Activated CD4-positive, alpha-beta T cell treated with anti-CD3 and anti-CD28 coated beads for 24 hours (primary cell): ENCODE measurements around the gene MGMT.

Source experiments
- DNase-seq, 2 donors: peaks; one replicate each; pipeline ENCODE4 v3.0.0-alpha.2; 2020; ENCODE audit warnings: low read depth in 2 of 2

MGMT gene

GRCh38 chr10:129495256-129495655 is 28.2 kb downstream of the MGMT start:
- no peak for DNase-seq

- no peak for DNase-seq
Observed at GRCh38 chr10:129495698-129496097, 28.7 kb downstream of the MGMT start.

GRCh38 chr10:129497013-129497412 is 30.0 kb downstream of the MGMT start:
- no peak for DNase-seq

GRCh38 chr10:129498680-129499079 is 31.6 kb downstream of the MGMT start:
- no peak for DNase-seq

- no peak for DNase-seq
Observed at GRCh38 chr10:129500617-129501339, 33.7 kb downstream of the MGMT start.

- DNase-seq, result no peak
Observed at GRCh38 chr10:129501652-129502436, 34.8 kb downstream of the MGMT start.

- no peak for DNase-seq
Observed at GRCh38 chr10:129502448-129502847, 35.4 kb downstream of the MGMT start.

GRCh38 chr10:129505500-129506075 is 38.5 kb downstream of the MGMT start:
- no peak for DNase-seq

GRCh38 chr10:129506101-129506797 is 39.2 kb downstream of the MGMT start:
- no peak for DNase-seq

- no peak for DNase-seq
Observed at GRCh38 chr10:129507216-129507889, 40.3 kb downstream of the MGMT start.

GRCh38 chr10:129509155-129509554 is 42.1 kb downstream of the MGMT start:
- no peak for DNase-seq

GRCh38 chr10:129509835-129510234 is 42.8 kb downstream of the MGMT start:
- no peak for DNase-seq

- no peak for DNase-seq
Observed at GRCh38 chr10:129511086-129511485, 44.0 kb downstream of the MGMT start.

GRCh38 chr10:129511758-129512157 is 44.7 kb downstream of the MGMT start:
- DNase-seq, result no peak

- no peak for DNase-seq
Observed at GRCh38 chr10:129513312-129513711, 46.3 kb downstream of the MGMT start.

GRCh38 chr10:129514568-129515451 is 47.8 kb downstream of the MGMT start:
- no peak for DNase-seq

- DNase-seq, result no peak
Observed at GRCh38 chr10:129516846-129517679, 50.0 kb downstream of the MGMT start.

GRCh38 chr10:129517680-129518057 is 50.6 kb downstream of the MGMT start:
- no peak for DNase-seq

- no peak for DNase-seq
Observed at GRCh38 chr10:129518793-129519192, 51.8 kb downstream of the MGMT start.
